Measurements from ENCODE around the gene FRMD4A.

FRMD4A gene

GRCh38 chr10:13708256-13708990, 622.3 kb downstream of the FRMD4A start:
- no peaks in the 10 kb centered on the region for H3K9me3 ChIP-seq (ENCODE audit: severe bottlenecking)
- no peak for DNase-seq (ENCODE audit: low spot score)
- no peak for TF ChIP-seq CTCF (IDR thresholded peaks at IDR 0.05; ENCODE audit: poor library complexity, severe bottlenecking)
- H3K36me3 ChIP-seq (ENCODE audit: low read depth): no peaks in the 10 kb centered on the region
- peak; percentile 33; the same call in 2 of the 3 replicates for ATAC-seq (ENCODE audit: low read depth)
- peaks cover 28% of the 10 kb centered on the region for H3K4me1 ChIP-seq (ENCODE audit: insufficient read depth, poor library complexity, severe bottlenecking)
- no peaks in the 10 kb centered on the region for H3K27me3 ChIP-seq (ENCODE audit: insufficient read depth, poor library complexity, severe bottlenecking)
- no peak overlapping the region for H3K4me3 ChIP-seq (ENCODE audit: severe bottlenecking)
- H3K27ac ChIP-seq (ENCODE audit: poor library complexity, severe bottlenecking): peak overlapping the region; percentile 21

- DNase-seq (ENCODE audit: low spot score): no peak
- H3K36me3 ChIP-seq (ENCODE audit: low read depth): peaks cover 2% of the 10 kb centered on the region; the same call in 1 of the 2 replicates
- peak overlapping the region; percentile 36 for H3K4me3 ChIP-seq (ENCODE audit: severe bottlenecking)
- H3K27me3 ChIP-seq (ENCODE audit: insufficient read depth, poor library complexity, severe bottlenecking): no peaks in the 10 kb centered on the region
- TF ChIP-seq CTCF (IDR thresholded peaks at IDR 0.05; ENCODE audit: poor library complexity, severe bottlenecking): no peak
- ATAC-seq (ENCODE audit: low read depth): peak; percentile 83
- no peaks in the 10 kb centered on the region for H3K9me3 ChIP-seq (ENCODE audit: severe bottlenecking)
- peaks cover 17% of the 10 kb centered on the region for H3K4me1 ChIP-seq (ENCODE audit: insufficient read depth, poor library complexity, severe bottlenecking)
- peak overlapping the region; percentile 21 for H3K27ac ChIP-seq (ENCODE audit: poor library complexity, severe bottlenecking)
Observed at GRCh38 chr10:13707156-13707881, 623.4 kb downstream of the FRMD4A start.

GRCh38 chr10:13706604-13707003, 624.1 kb downstream of the FRMD4A start:
- Histone ChIP-seq H3K36me3 (ENCODE audit: low read depth) (peaks cover 3% of the 10 kb centered on the region; the same call in 1 of the 2 replicates), H3K4me1 (ENCODE audit: insufficient read depth, poor library complexity, severe bottlenecking) (peaks cover 17% of the 10 kb centered on the region), H3K4me3 (ENCODE audit: severe bottlenecking) (peak overlapping the region; percentile 36), H3K27ac (ENCODE audit: poor library complexity, severe bottlenecking) (no peak overlapping the region), H3K9me3 (ENCODE audit: severe bottlenecking) (no peaks in the 10 kb centered on the region), H3K27me3 (ENCODE audit: insufficient read depth, poor library complexity, severe bottlenecking) (no peaks in the 10 kb centered on the region)
- ATAC-seq (ENCODE audit: low read depth) (no peak), DNase-seq (ENCODE audit: low spot score) (no peak)
- TF ChIP-seq CTCF (IDR thresholded peaks at IDR 0.05; ENCODE audit: poor library complexity, severe bottlenecking): no peak

GRCh38 chr10:13706175-13706574, 624.5 kb downstream of the FRMD4A start:
- Histone ChIP-seq H3K4me3 (ENCODE audit: severe bottlenecking) (peak overlapping the region; percentile 36), H3K4me1 (ENCODE audit: insufficient read depth, poor library complexity, severe bottlenecking) (peaks cover 17% of the 10 kb centered on the region), H3K27ac (ENCODE audit: poor library complexity, severe bottlenecking) (no peak overlapping the region), H3K36me3 (ENCODE audit: low read depth) (peaks cover 3% of the 10 kb centered on the region; the same call in 1 of the 2 replicates), H3K9me3 (ENCODE audit: severe bottlenecking) (no peaks in the 10 kb centered on the region), H3K27me3 (ENCODE audit: insufficient read depth, poor library complexity, severe bottlenecking) (no peaks in the 10 kb centered on the region)
- no peak for DNase-seq (ENCODE audit: low spot score)
- no peak for TF ChIP-seq CTCF (IDR thresholded peaks at IDR 0.05; ENCODE audit: poor library complexity, severe bottlenecking)
- ATAC-seq (ENCODE audit: low read depth): no peak
